ENCODE data around the gene SLC9C1.

SLC9C1 gene

GRCh38 chr3:112293368-112294321 is at the start of gene SLC9C1:
Gene SLC9C1 (minus strand): TSS chr3:112294216. CDS start chr3:112286791, 7,425 bp downstream.
- no peak within 1 kb of the TSS for H3K4me3 ChIP-seq (ENCODE audit: low read length)
- TF ChIP-seq ZNF274 (IDR thresholded peaks at IDR 0.05; ENCODE audit: low read depth, low read length), result no peak

- no peak overlapping the region for H3K4me3 ChIP-seq (ENCODE audit: low read length)
- no peak for TF ChIP-seq ZNF274 (IDR thresholded peaks at IDR 0.05; ENCODE audit: low read depth, low read length)
These were observed 47.4 kb upstream of the SLC9C1 start for GRCh38 chr3:112341386-112341785.

GRCh38 chr3:112339609-112340008 is 45.6 kb upstream of the SLC9C1 start:
- H3K4me3 ChIP-seq (ENCODE audit: low read length), result no peak overlapping the region
- no peak for TF ChIP-seq ZNF274 (IDR thresholded peaks at IDR 0.05; ENCODE audit: low read depth, low read length)

- TF ChIP-seq ZNF274 (IDR thresholded peaks at IDR 0.05; ENCODE audit: low read depth, low read length), result no peak
- H3K4me3 ChIP-seq (ENCODE audit: low read length), result no peak overlapping the region; the same call in 1 of the 2 replicates
These were observed 45.1 kb upstream of the SLC9C1 start for GRCh38 chr3:112339134-112339533.

GRCh38 chr3:112338727-112339056 is 44.7 kb upstream of the SLC9C1 start:
- H3K4me3 ChIP-seq (ENCODE audit: low read length), result no peak overlapping the region; the same call in 1 of the 2 replicates
- TF ChIP-seq ZNF274 (IDR thresholded peaks at IDR 0.05; ENCODE audit: low read depth, low read length), result no peak

GRCh38 chr3:112338021-112338726 is 44.2 kb upstream of the SLC9C1 start:
- no peak for TF ChIP-seq ZNF274 (IDR thresholded peaks at IDR 0.05; ENCODE audit: low read depth, low read length)
- H3K4me3 ChIP-seq (ENCODE audit: low read length), result no peak overlapping the region

DNA sequence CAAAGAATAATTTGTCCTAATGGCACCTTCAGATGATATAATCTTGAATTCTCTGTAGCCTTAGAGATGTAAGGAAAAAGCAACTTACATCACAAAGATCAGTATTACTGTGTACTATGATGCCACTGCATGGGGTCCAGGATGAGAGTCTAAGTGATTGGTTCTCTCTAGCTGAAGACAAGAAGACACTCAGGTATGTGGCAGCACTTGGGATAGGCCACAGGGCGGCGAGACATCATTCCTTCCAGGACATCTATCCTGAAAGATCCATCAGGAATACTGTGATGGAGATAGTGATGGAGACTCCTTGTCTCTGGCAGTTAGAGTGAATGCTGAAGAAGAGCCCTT is 41.4 kb upstream of the SLC9C1 start:
- H3K4me3 ChIP-seq (ENCODE audit: low read length), result peak overlapping the region; percentile 28; the same call in 1 of the 2 replicates
- TF ChIP-seq ZNF274 (IDR thresholded peaks at IDR 0.05; ENCODE audit: low read depth, low read length), result no peak

DNA sequence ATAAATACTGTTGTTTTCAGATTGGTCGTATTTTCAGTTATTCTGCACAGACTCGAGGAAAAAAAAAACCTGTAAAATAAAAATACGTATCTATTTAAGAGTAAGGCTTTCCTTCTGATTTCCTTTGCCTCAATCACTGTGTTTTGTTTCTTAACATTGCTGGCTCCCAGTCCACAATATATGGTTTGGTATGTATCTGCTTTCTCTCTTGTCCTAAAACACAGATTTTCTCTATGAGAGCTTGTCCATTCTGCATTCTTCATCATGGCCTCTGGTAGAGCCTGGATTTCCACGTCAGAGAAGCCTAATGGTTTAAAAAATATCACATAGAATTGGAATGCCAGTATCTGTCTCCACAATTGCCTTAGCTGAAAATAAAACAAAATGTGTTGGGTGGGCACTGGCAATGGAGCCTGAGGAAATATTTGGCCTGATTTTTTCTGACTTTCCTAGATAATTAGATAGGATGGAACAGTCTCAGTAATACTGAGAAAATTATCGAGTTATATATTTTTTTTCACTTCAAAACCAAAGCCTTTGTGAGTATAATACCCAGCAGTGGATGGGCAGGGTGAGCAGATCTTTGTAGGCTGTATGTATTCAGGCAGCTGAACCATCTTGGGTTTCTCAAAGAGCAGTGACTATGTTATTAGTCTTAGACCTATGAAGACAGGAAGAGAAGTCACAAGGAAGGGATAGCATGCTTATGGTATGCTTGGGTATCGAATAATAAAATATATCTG is 40.8 kb upstream of the SLC9C1 start:
- peak overlapping the region; percentile 74 for H3K4me3 ChIP-seq (ENCODE audit: low read length)
- TF ChIP-seq ZNF274 (IDR thresholded peaks at IDR 0.05; ENCODE audit: low read depth, low read length), result no peak

GRCh38 chr3:112333381-112334317 is 39.6 kb upstream of the SLC9C1 start:
- H3K4me3 ChIP-seq (ENCODE audit: low read length), result peak overlapping the region; percentile 74
- no peak for TF ChIP-seq ZNF274 (IDR thresholded peaks at IDR 0.05; ENCODE audit: low read depth, low read length)

- TF ChIP-seq ZNF274 (IDR thresholded peaks at IDR 0.05; ENCODE audit: low read depth, low read length), result no peak
- peak within 1 kb of the TSS; percentile 74 for H3K4me3 ChIP-seq (ENCODE audit: low read length)
These were observed 39.0 kb upstream of the SLC9C1 start, which contains the start of gene CD200 for GRCh38 chr3:112333002-112333380. Gene CD200 (plus strand): TSS chr3:112333156. CDS start chr3:112333213, 57 bp downstream.

- no peak overlapping the region for H3K4me3 ChIP-seq (ENCODE audit: low read length)
- TF ChIP-seq ZNF274 (IDR thresholded peaks at IDR 0.05; ENCODE audit: low read depth, low read length), result no peak
These were observed 37.8 kb upstream of the SLC9C1 start for GRCh38 chr3:112331851-112332250.

- no peak overlapping the region for H3K4me3 ChIP-seq (ENCODE audit: low read length)
- TF ChIP-seq ZNF274 (IDR thresholded peaks at IDR 0.05; ENCODE audit: low read depth, low read length), result no peak
These were observed 33.4 kb upstream of the SLC9C1 start for GRCh38 chr3:112327371-112327951.

Data from GM08714 (cell line).